Activated T-helper 1 cell treated with anti-CD3 and anti-CD28 coated beads, Interleukin-12 subunit alpha, Interleukin-12 subunit beta, Interleukin-2, Interleukin-4 antibody, amounts not matched to agents 30 ng/mL and 10 ng/mL and 1 ng/mL, durations not matched to agents 14 hours and 24 hours and 36 hours (primary cell): ENCODE data around the gene TRIM71. TPM values are rescaled to one million over a fixed set of nuclear protein-coding genes. Genes with fewer than 3 reads are reported as not detected.

Experiments used
- DNase-seq: peaks from one replicate; pipeline ENCODE4 v3.0.0; 2021; ENCODE audit warnings: low spot score
- H3K27ac Mint-ChIP-seq: one replicate; pipeline ENCODE4 v1.8.0; 2021; ENCODE audit warnings: mild to moderate bottlenecking, mixed read lengths
- H3K27me3 Mint-ChIP-seq: one replicate; pipeline ENCODE4 v1.8.0; 2022; ENCODE audit warnings: mild to moderate bottlenecking, moderate library complexity, mixed read lengths; ENCODE audit not compliant: insufficient read depth
- H3K36me3 Mint-ChIP-seq: one replicate; pipeline ENCODE4 v1.8.0; 2021; ENCODE audit warnings: low read depth, mixed read lengths
- H3K4me1 Mint-ChIP-seq: one replicate; pipeline ENCODE4 v1.8.0; 2021; ENCODE audit warnings: low read depth, mixed read lengths
- H3K4me3 Mint-ChIP-seq: one replicate; pipeline ENCODE4 v1.8.0; 2021; ENCODE audit warnings: mild to moderate bottlenecking, moderate library complexity, mixed read lengths
- H3K9me3 Mint-ChIP-seq: one replicate; pipeline ENCODE4 v1.8.0; 2021; ENCODE audit warnings: mixed read lengths
- intact Hi-C: fragments of 100-400 bp; cut with micrococcal nuclease; formaldehyde crosslinking; loops from one replicate; pipeline ENCODE4 v1.15.1; 2024
- total RNA-seq: library from RNA; stranded (reverse); gene quantifications from 2 replicates; pipeline ENCODE4 v1.2.3, GENCODE V29; 2022

Gene TRIM71
- total RNA-seq, 1 donor from 2014 or later, result 0.08 TPM

- intact Hi-C loops, result no loop called here
- H3K4me1 Mint-ChIP-seq, result no peaks in the 10 kb centered on the region
- H3K9me3 Mint-ChIP-seq, result no peaks in the 10 kb centered on the region
- H3K27me3 Mint-ChIP-seq, result peaks cover 16% of the 10 kb centered on the region
- H3K4me3 Mint-ChIP-seq, result no peak overlapping the region
- no peaks in the 10 kb centered on the region for H3K36me3 Mint-ChIP-seq
- no peak for DNase-seq
- no peak overlapping the region for H3K27ac Mint-ChIP-seq
These were observed 32.8 kb downstream of the TRIM71 start for GRCh38 chr3:32850636-32851035.

- DNase-seq, result no peak
- H3K27me3 Mint-ChIP-seq, result peaks cover 19% of the 10 kb centered on the region
- H3K9me3 Mint-ChIP-seq, result no peaks in the 10 kb centered on the region
- no peaks in the 10 kb centered on the region for H3K36me3 Mint-ChIP-seq
- intact Hi-C loops, result no loop called here
- no peak overlapping the region for H3K4me3 Mint-ChIP-seq
- no peak overlapping the region for H3K27ac Mint-ChIP-seq
- H3K4me1 Mint-ChIP-seq, result no peaks in the 10 kb centered on the region
These were observed 34.3 kb downstream of the TRIM71 start for GRCh38 chr3:32852146-32852545.

GRCh38 chr3:32855350-32855953, 37.7 kb downstream of the TRIM71 start:
- H3K9me3 Mint-ChIP-seq, result no peaks in the 10 kb centered on the region

GRCh38 chr3:32856355-32856889, 38.6 kb downstream of the TRIM71 start:
- Mint-ChIP-seq H3K4me1 (no peaks in the 10 kb centered on the region), H3K4me3 (no peak overlapping the region), H3K27me3 (peaks cover 20% of the 10 kb centered on the region), H3K36me3 (no peaks in the 10 kb centered on the region), H3K9me3 (no peaks in the 10 kb centered on the region), H3K27ac (no peak overlapping the region)
- DNase-seq, result no peak
- intact Hi-C loops, result no loop called here

More at GRCh38 chr3:32855350-32855953, 37.7 kb downstream of the TRIM71 start:
- no peaks in the 10 kb centered on the region for H3K36me3 Mint-ChIP-seq
- H3K27me3 Mint-ChIP-seq, result peaks cover 22% of the 10 kb centered on the region
- no peak overlapping the region for H3K4me3 Mint-ChIP-seq
- intact Hi-C loops, result no loop called here
- no peak for DNase-seq
- no peak overlapping the region for H3K27ac Mint-ChIP-seq
- H3K4me1 Mint-ChIP-seq, result no peaks in the 10 kb centered on the region

- Mint-ChIP-seq H3K27ac (no peak overlapping the region), H3K36me3 (no peaks in the 10 kb centered on the region), H3K4me1 (no peaks in the 10 kb centered on the region), H3K9me3 (no peaks in the 10 kb centered on the region), H3K4me3 (no peak overlapping the region), H3K27me3 (peaks cover 18% of the 10 kb centered on the region)
- intact Hi-C loops, result no loop called here
- no peak for DNase-seq
These were observed 39.2 kb downstream of the TRIM71 start for GRCh38 chr3:32856901-32857507.

GRCh38 chr3:32857921-32858320, 40.1 kb downstream of the TRIM71 start:
- Mint-ChIP-seq H3K27ac (no peak overlapping the region), H3K4me1 (no peaks in the 10 kb centered on the region), H3K27me3 (peaks cover 11% of the 10 kb centered on the region), H3K9me3 (no peaks in the 10 kb centered on the region), H3K4me3 (no peak overlapping the region), H3K36me3 (no peaks in the 10 kb centered on the region)
- no peak for DNase-seq
- intact Hi-C loops, result no loop called here

- Mint-ChIP-seq H3K9me3 (no peaks in the 10 kb centered on the region), H3K27me3 (peaks cover 12% of the 10 kb centered on the region), H3K27ac (no peak overlapping the region), H3K36me3 (no peaks in the 10 kb centered on the region), H3K4me3 (no peak overlapping the region), H3K4me1 (no peaks in the 10 kb centered on the region)
- intact Hi-C loops, result no loop called here
- DNase-seq, result no peak
These were observed 41.9 kb downstream of the TRIM71 start for GRCh38 chr3:32859604-32860237.

- Mint-ChIP-seq H3K9me3 (no peaks in the 10 kb centered on the region), H3K27me3 (peaks cover 11% of the 10 kb centered on the region), H3K4me1 (no peaks in the 10 kb centered on the region)
These were observed 42.7 kb downstream of the TRIM71 start for GRCh38 chr3:32860499-32860898.

GRCh38 chr3:32861681-32862080, 43.9 kb downstream of the TRIM71 start:
- H3K9me3 Mint-ChIP-seq, result no peaks in the 10 kb centered on the region
- no peak overlapping the region for H3K27ac Mint-ChIP-seq
- peaks cover 17% of the 10 kb centered on the region for H3K27me3 Mint-ChIP-seq
- H3K36me3 Mint-ChIP-seq, result no peaks in the 10 kb centered on the region
- H3K4me1 Mint-ChIP-seq, result no peaks in the 10 kb centered on the region
- intact Hi-C loops, result no loop called here
- no peak overlapping the region for H3K4me3 Mint-ChIP-seq
- no peak for DNase-seq

More at GRCh38 chr3:32860499-32860898, 42.7 kb downstream of the TRIM71 start:
- no peak overlapping the region for H3K4me3 Mint-ChIP-seq
- DNase-seq, result no peak
- intact Hi-C loops, result no loop called here
- H3K36me3 Mint-ChIP-seq, result no peaks in the 10 kb centered on the region
- no peak overlapping the region for H3K27ac Mint-ChIP-seq

GRCh38 chr3:32862247-32862935, 44.6 kb downstream of the TRIM71 start:
- Mint-ChIP-seq H3K36me3 (no peaks in the 10 kb centered on the region), H3K4me3 (no peak overlapping the region), H3K9me3 (no peaks in the 10 kb centered on the region), H3K27ac (no peak overlapping the region), H3K27me3 (peaks cover 15% of the 10 kb centered on the region), H3K4me1 (no peaks in the 10 kb centered on the region)
- DNase-seq, result no peak
- intact Hi-C loops, result no loop called here

GRCh38 chr3:32862936-32863487, 45.2 kb downstream of the TRIM71 start:
- Mint-ChIP-seq H3K36me3 (no peaks in the 10 kb centered on the region), H3K4me3 (no peak overlapping the region), H3K27me3 (peaks cover 15% of the 10 kb centered on the region), H3K27ac (no peak overlapping the region), H3K4me1 (no peaks in the 10 kb centered on the region), H3K9me3 (no peaks in the 10 kb centered on the region)
- intact Hi-C loops, result no loop called here
- no peak for DNase-seq

GRCh38 chr3:32865383-32865782, 47.6 kb downstream of the TRIM71 start:
- Mint-ChIP-seq H3K27me3 (peaks cover 11% of the 10 kb centered on the region), H3K27ac (no peak overlapping the region)
- DNase-seq, result no peak

More at GRCh38 chr3:32865383-32865782, 47.6 kb downstream of the TRIM71 start:
- Mint-ChIP-seq H3K36me3 (no peaks in the 10 kb centered on the region), H3K4me3 (no peak overlapping the region), H3K4me1 (no peaks in the 10 kb centered on the region), H3K9me3 (no peaks in the 10 kb centered on the region)
- intact Hi-C loops, result no loop called here
